Left ventricle myocardium superior (tissue), 1 donor: ENCODE results near the gene PIP5KL1. TPM values are rescaled to one million over a fixed set of nuclear protein-coding genes. Genes with fewer than 3 reads are reported as not detected.

Experiments
- ATAC-seq: fragments of 200-7000 bp; cut with Tn5 transposase; one replicate; pipeline ENCODE4 v1.9.1; 2020; ENCODE audit warnings: mild to moderate bottlenecking, moderate library complexity
- DNase-seq: peaks from one replicate; pipeline ENCODE4 v3.0.0-alpha.2; 2020
- intact Hi-C: fragments of 100-400 bp; cut with micrococcal nuclease; formaldehyde crosslinking; loops from one replicate; pipeline ENCODE4 v1.11.0; 2022
- total RNA-seq: library from RNA; stranded (reverse); fragmentation: NEBNext Ultra II Directional; extraction: Animal tissue kit (Norgen Biotek cat#: 25700); gene quantifications from one replicate; pipeline ENCODE4 v1.2.1, GENCODE V29; 2021
- donor health status: DM: no; HTN: yes; CAD: no; lungs with severe emphysema.

Gene PIP5KL1
- total RNA-seq, 1 donor from 2014 or later = not detected

- DNase-seq = peak; percentile 84
- peak; percentile 25 for ATAC-seq
- intact Hi-C loops = loop anchor here (5.0 kb wide), 1 partner anchor 334 kb away; no protein-coding TSS in a partner anchor
Observed at GRCh38 chr9:127921557-127922120, 8.9 kb downstream of the PIP5KL1 start.

DNA sequence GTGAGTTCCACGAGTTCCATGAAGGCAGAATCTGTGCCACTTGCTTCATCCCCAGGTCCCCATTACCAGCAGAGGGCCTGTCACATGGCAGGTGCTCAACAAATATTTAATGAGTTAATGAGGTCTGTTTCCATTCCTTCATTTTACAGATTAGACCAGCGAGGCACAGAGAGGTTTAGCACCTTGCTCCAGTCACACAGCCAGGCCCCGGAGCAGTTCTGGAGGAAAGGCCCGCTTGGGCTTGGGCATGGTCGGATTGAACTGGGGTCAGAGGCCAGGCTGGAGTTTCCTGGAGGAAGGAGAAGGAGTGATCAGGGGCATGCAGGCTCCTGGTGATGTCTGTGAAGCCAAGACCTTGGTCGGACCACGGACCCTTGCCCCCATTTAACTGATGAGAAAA is 9.8 kb downstream of the PIP5KL1 start:
- ATAC-seq = no peak
- DNase-seq = no peak
- intact Hi-C loops = loop anchor here (5.0 kb wide), 1 partner anchor 333 kb away; no protein-coding TSS in a partner anchor

- intact Hi-C loops = no loop called here
- DNase-seq (peak; percentile 84), ATAC-seq (peak; percentile 39)
Observed at GRCh38 chr9:127919253-127919815, 11.2 kb downstream of the PIP5KL1 start.

GRCh38 chr9:127918183-127919107 is 12.1 kb downstream of the PIP5KL1 start:
- no peak for ATAC-seq
- intact Hi-C loops = no loop called here
- DNase-seq = peak; percentile 49

GRCh38 chr9:127917603-127918002 is 13.0 kb downstream of the PIP5KL1 start:
- intact Hi-C loops = no loop called here
- ATAC-seq = no peak
- no peak for DNase-seq

- DNase-seq = peak; percentile 98
- intact Hi-C loops = no loop called here
- ATAC-seq = peak; percentile 94
Observed at GRCh38 chr9:127916720-127917581, 13.6 kb downstream of the PIP5KL1 start, which contains the start of gene ST6GALNAC4. Gene ST6GALNAC4, minus strand, starts transcription at chr9:127917041. Its CDS starts 622 bp downstream, at chr9:127916419.

GRCh38 chr9:127915801-127916719 is 14.5 kb downstream of the PIP5KL1 start:
- ATAC-seq (peak; percentile 3), DNase-seq (no peak)
- intact Hi-C loops = no loop called here

GRCh38 chr9:127915325-127915752 is 15.2 kb downstream of the PIP5KL1 start:
- DNase-seq = no peak
- no peak for ATAC-seq
- intact Hi-C loops = no loop called here

DNA sequence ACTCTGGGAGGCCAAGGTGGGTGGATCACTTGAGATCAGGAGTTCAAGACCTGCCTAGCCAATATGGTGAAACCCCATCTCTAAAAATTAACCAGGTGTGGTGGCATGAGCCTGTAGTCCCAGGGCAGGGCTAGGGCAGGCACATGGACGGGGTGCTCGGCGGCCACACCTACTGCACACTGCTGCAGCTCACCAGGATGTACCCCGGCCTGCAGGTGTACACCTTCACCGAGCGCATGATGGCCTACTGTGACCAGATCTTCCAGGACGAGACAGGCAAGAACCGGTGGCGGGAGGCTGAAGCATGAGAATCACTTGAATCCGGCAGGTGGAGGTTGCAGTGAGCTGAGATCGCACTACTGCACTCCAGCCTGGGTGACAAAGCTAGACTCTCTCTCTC is 16.9 kb downstream of the PIP5KL1 start:
- ATAC-seq = no peak
- intact Hi-C loops = no loop called here
- DNase-seq = no peak

GRCh38 chr9:127912882-127913281 is 17.7 kb downstream of the PIP5KL1 start:
- intact Hi-C loops = no loop called here
- no peak for DNase-seq
- ATAC-seq = no peak

- intact Hi-C loops = no loop called here
- ATAC-seq (no peak), DNase-seq (no peak)
Observed at GRCh38 chr9:127912296-127912695, 18.3 kb downstream of the PIP5KL1 start.

DNA sequence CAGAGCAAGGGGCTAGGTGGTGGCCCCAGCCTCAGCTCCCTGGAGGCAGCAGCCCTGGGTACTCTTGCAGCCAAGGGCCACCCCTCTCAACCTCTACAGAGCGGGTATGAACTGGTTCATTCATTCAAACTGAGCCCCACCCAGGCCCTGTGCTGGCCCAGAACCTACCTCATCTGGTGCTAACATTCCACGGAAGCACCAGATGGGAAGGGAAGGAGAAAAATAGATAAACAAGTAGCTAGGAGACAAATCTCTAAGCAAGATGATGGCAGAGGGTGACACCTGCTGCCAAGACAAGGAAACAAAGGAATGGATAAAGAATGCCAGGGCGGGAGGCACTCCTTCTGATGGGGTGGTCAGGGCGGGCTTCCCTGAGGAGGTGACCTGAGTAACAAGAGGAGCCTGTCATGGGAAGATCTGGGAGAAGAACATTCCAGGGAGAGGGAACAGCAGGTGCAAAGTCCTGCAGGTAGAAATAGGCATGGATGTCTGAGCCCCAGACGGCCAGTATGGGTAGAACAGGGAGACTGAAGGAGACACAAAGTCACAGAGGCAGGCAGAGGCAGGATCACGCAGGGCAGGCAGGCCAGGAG is 19.9 kb downstream of the PIP5KL1 start:
- DNase-seq (no peak), ATAC-seq (no peak)
- intact Hi-C loops = no loop called here

GRCh38 chr9:127909839-127910273 is 20.7 kb downstream of the PIP5KL1 start:
- no peak for ATAC-seq
- intact Hi-C loops = no loop called here
- no peak for DNase-seq

GRCh38 chr9:127908660-127908926 is 22.0 kb downstream of the PIP5KL1 start:
- DNase-seq (no peak), ATAC-seq (no peak)
- intact Hi-C loops = no loop called here

- DNase-seq (no peak), ATAC-seq (no peak)
- intact Hi-C loops = no loop called here
Observed at GRCh38 chr9:127907867-127908659, 22.5 kb downstream of the PIP5KL1 start.

- DNase-seq (no peak), ATAC-seq (no peak)
- intact Hi-C loops = no loop called here
Observed at GRCh38 chr9:127905788-127906191, 24.8 kb downstream of the PIP5KL1 start.
